HUES48 (cell line): ENCODE data around the gene CCDC158.

Experiments
- H3K27ac ChIP-seq: one replicate; pipeline ENCODE4 v1.7.0; 2013; ENCODE audit warnings: low read depth, low read length, inconsistent platforms
- H3K27me3 ChIP-seq: 2 replicates; pipeline ENCODE4 v1.6.1; 2013; ENCODE audit warnings: mild to moderate bottlenecking, low read length; ENCODE audit not compliant: control insufficient read depth, insufficient read depth
- H3K36me3 ChIP-seq: 2 replicates; pipeline ENCODE4 v1.6.1; 2013; ENCODE audit warnings: low read length; ENCODE audit not compliant: control insufficient read depth, insufficient read depth
- H3K4me1 ChIP-seq: 2 replicates; pipeline ENCODE4 v1.6.1; 2013; ENCODE audit warnings: mild to moderate bottlenecking, low read length; ENCODE audit not compliant: control insufficient read depth, insufficient read depth
- H3K4me3 ChIP-seq: 2 replicates; pipeline ENCODE4 v1.5.1; 2013; ENCODE audit warnings: mild to moderate bottlenecking, low read depth, low read length
- H3K9ac ChIP-seq: 2 replicates; pipeline ENCODE4 v1.6.1; 2013; ENCODE audit warnings: mild to moderate bottlenecking, low read depth, low read length, moderate library complexity
- H3K9me3 ChIP-seq: 2 replicates; pipeline ENCODE4 v1.6.1; 2013; ENCODE audit warnings: low read length; ENCODE audit not compliant: control insufficient read depth, insufficient read depth

The CCDC158 gene

DNA sequence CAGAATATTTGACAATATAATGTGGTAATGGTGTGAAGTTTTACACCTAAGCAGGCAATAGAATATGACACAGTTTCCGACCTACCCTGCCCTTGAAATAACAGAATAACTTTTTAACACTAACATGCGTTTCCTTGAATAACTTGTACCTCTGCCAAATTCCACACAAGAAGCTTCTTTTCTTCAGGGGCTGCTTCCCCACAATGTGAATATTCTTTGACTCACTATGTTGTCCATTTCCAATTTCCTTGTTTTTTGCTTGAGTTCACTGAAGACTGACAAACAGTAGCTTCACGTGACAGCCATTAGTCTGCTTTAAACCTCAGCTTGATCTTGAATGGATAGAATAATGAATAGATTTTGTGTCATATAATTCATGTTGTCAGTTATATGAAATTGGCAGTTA is 28.4 kb upstream of the CCDC158 start:
- H3K27me3 ChIP-seq = no peaks in the 10 kb centered on the region
- no peaks in the 10 kb centered on the region for H3K9me3 ChIP-seq
- no peak overlapping the region for H3K27ac ChIP-seq
- peaks cover 13% of the 10 kb centered on the region for H3K4me1 ChIP-seq
- H3K4me3 ChIP-seq = no peak overlapping the region
- H3K36me3 ChIP-seq = no peaks in the 10 kb centered on the region
- H3K9ac ChIP-seq = no peak overlapping the region

DNA sequence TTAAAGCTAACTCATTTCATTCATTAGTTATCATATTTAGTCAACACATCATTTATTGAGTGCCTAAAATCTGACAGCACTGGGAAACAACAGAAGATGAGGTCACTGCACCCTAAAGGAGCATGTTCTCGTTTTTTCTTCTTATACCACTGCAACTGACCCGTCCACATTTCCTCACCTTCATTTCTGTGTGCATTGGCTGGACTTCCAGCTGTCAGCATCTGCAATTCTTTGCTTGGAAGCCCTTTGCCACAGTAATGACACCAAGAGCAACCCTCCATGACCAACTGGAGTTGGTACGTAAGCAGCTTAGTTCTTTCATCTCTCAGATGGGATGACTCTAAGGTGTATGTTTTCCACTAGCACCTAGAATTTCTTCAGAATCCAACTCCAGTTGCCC is 27.3 kb upstream of the CCDC158 start:
- H3K9me3 ChIP-seq = no peaks in the 10 kb centered on the region
- no peak overlapping the region for H3K9ac ChIP-seq
- no peak overlapping the region for H3K4me3 ChIP-seq
- H3K36me3 ChIP-seq = no peaks in the 10 kb centered on the region
- peaks cover 18% of the 10 kb centered on the region for H3K4me1 ChIP-seq
- H3K27me3 ChIP-seq = no peaks in the 10 kb centered on the region
- no peak overlapping the region for H3K27ac ChIP-seq

DNA sequence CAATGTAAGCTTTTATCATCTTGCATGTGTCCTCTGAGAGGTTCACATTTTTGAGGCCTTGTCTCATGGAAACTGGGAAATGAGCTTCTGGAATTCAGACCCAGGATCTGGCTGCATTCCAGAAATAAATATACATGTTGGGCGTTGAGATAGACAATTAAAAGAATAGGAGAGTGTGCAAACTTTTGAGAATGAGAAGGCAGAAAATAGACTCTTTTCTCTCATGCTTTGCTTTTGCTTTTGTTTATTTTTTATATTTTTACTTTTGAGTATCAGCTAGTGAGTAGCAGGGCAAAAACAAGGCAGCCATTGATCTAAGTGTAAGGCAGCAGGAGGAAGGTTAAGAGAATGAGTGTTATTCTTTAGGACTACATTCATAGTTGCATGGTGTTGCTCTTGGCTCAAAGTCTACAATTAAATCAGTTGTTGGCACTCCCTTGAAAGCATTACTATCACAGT is 26.5 kb upstream of the CCDC158 start:
- Histone ChIP-seq H3K9me3 (no peaks in the 10 kb centered on the region), H3K9ac (no peak overlapping the region), H3K27ac (no peak overlapping the region), H3K4me3 (no peak overlapping the region), H3K36me3 (no peaks in the 10 kb centered on the region), H3K27me3 (no peaks in the 10 kb centered on the region), H3K4me1 (peaks cover 25% of the 10 kb centered on the region)

DNA sequence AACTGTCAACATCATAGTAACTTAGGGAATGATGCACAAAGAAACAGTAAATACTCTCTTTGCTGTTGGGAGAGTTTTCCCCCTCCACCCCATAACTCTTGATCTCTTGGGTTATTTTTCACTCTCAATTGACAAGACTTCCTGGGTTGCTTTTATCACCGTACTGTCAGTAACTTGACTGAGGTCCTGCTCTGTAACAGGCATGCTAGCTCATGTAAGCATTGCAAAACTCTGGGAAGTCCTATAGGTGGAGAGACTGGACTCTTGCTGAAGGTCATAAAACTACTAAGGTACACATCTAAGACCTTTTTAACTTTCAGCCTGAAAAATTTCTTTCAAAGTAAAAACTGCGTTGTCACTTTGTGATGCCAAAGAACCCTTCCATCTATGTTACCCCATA is 25.0 kb upstream of the CCDC158 start:
- Histone ChIP-seq H3K36me3 (no peaks in the 10 kb centered on the region), H3K9ac (no peak overlapping the region)

DNA sequence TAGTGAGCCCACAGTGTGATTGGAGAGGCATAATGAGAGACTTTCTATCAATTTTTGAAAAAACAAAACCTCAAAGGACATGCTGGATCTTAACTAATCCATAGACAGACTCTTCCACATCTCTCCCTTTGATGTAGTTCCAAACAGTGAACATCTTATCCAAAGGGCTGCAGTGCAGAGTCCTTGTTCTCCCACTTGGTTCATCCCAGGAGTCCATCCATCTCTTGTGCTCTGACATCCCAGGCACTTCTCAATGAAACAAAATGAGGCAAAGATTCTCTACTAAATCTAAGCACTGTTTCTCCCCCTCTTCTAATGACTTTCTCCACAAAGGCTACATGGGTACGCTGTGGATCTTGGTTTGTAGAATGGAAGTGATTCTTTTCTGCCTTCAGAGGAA is 22.4 kb upstream of the CCDC158 start:
- H3K36me3 ChIP-seq = no peaks in the 10 kb centered on the region
- peak overlapping the region; percentile 1 for H3K27ac ChIP-seq
- H3K4me1 ChIP-seq = peaks cover 14% of the 10 kb centered on the region
- no peak overlapping the region for H3K9ac ChIP-seq
- no peaks in the 10 kb centered on the region for H3K9me3 ChIP-seq
- H3K27me3 ChIP-seq = no peaks in the 10 kb centered on the region
- H3K4me3 ChIP-seq = no peak overlapping the region

More for the DNA sequence above, 25.0 kb upstream of the CCDC158 start:
- Histone ChIP-seq H3K27me3 (no peaks in the 10 kb centered on the region), H3K9me3 (no peaks in the 10 kb centered on the region), H3K4me1 (peaks cover 25% of the 10 kb centered on the region), H3K4me3 (no peak overlapping the region), H3K27ac (no peak overlapping the region)

DNA sequence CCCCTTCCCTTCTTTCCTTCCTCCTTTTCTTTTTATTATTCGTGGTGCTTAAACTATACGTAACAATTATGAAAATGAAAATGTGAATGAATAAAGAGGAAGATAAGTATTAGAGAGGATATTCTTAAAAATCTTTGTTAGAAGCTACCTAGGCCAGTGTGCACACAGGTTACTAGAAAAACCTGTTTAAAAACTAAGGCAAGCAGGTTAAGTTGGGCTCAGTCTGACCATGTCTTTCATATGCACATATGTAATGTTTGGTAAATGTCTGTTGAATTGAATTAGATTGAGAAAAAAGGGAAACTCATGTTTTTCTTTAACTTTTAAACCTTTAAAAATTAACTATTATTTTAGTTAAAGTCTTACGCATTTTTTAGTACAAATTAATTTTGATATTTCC is 21.9 kb upstream of the CCDC158 start:
- H3K9me3 ChIP-seq = no peaks in the 10 kb centered on the region
- H3K4me3 ChIP-seq = no peak overlapping the region
- H3K27me3 ChIP-seq = no peaks in the 10 kb centered on the region
- H3K27ac ChIP-seq = peak overlapping the region; percentile 1
- H3K36me3 ChIP-seq = no peaks in the 10 kb centered on the region
- peaks cover 14% of the 10 kb centered on the region for H3K4me1 ChIP-seq
- no peak overlapping the region for H3K9ac ChIP-seq

DNA sequence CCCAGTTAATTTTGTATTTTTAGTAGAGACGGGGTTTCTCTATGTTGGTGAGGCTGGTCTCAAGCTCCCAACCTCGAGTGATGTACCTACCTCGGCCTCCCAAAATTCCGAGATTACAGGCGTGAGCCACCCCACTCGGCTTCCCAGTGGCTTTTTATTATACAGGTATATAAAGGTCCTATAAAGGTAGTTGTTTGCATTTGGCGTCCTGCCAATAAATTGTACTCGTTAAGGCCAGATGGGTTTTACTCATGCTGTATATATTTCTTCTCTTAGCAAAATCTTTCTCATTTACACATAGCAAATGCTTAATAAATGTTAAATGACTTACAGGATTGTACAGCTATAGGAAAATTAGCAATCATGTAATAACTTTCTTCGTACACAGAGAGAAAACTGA is 20.9 kb upstream of the CCDC158 start:
- Histone ChIP-seq H3K36me3 (no peaks in the 10 kb centered on the region), H3K4me1 (peaks cover 12% of the 10 kb centered on the region), H3K4me3 (no peak overlapping the region), H3K27me3 (no peaks in the 10 kb centered on the region), H3K9ac (no peak overlapping the region), H3K27ac (no peak overlapping the region), H3K9me3 (no peaks in the 10 kb centered on the region)

DNA sequence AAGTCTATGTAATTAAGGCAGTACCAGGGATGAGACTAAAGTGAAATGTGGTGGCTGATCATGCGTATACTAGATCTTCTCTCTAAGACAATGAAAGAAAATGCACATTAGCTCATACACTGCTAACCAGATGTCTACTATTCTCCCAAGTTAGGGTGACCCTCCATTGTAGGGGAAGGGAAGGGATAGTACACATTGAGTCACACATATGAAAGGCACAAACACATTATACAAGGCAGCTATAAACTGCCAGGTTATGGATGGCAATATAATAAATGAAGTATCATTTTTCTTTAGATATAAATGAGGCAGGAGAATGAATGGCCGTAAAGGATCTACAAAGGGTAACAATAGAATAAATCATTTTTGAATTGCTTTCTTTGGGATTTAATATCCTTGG is 18.6 kb upstream of the CCDC158 start:
- H3K9me3 ChIP-seq = no peaks in the 10 kb centered on the region
- H3K4me1 ChIP-seq = peaks cover 29% of the 10 kb centered on the region
- no peaks in the 10 kb centered on the region for H3K27me3 ChIP-seq
- H3K36me3 ChIP-seq = no peaks in the 10 kb centered on the region
- no peak overlapping the region for H3K27ac ChIP-seq
- no peak overlapping the region for H3K4me3 ChIP-seq
- no peak overlapping the region for H3K9ac ChIP-seq

DNA sequence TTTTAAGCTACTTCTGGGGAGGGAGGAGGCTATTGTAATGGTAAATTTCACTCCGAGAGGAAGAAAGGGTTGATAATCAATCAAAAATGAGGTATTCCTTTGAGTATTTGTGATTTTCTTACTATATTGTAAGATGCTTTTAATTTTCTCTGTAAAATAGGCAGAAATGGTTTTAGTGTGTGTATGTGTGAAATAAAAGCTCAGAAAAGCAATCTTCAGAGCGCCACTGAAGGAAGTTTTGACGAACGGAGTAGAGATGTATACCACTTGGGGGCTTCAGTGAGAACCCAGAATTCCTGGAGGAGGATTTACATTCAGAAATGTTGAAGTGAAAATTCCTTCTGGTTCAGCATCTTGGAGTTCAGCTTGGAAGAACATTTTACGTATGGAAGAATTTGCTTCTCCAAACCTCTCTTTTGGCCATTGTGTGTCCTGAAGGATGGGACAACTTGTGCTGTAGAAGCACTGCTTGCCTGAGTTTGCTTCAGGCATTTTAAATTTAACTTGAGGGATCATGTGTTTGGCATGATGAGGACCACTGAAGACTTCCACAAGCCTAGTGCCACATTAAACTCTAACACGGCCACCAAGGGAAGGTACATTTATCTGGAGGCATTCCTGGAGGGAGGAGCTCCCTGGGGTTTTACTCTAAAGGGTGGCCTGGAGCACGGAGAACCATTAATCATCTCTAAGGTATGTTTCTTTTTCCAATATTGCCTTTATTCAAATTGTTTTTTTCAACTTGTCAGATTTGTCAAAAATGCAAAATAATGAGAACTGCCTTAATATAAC is 14.8 kb upstream of the CCDC158 start:
- Histone ChIP-seq H3K36me3 (no peaks in the 10 kb centered on the region), H3K27me3 (no peaks in the 10 kb centered on the region), H3K27ac (peak overlapping the region; percentile 96), H3K4me1 (peaks cover 36% of the 10 kb centered on the region), H3K9ac (peak overlapping the region; percentile 81), H3K4me3 (peak overlapping the region; percentile 67), H3K9me3 (no peaks in the 10 kb centered on the region)

DNA sequence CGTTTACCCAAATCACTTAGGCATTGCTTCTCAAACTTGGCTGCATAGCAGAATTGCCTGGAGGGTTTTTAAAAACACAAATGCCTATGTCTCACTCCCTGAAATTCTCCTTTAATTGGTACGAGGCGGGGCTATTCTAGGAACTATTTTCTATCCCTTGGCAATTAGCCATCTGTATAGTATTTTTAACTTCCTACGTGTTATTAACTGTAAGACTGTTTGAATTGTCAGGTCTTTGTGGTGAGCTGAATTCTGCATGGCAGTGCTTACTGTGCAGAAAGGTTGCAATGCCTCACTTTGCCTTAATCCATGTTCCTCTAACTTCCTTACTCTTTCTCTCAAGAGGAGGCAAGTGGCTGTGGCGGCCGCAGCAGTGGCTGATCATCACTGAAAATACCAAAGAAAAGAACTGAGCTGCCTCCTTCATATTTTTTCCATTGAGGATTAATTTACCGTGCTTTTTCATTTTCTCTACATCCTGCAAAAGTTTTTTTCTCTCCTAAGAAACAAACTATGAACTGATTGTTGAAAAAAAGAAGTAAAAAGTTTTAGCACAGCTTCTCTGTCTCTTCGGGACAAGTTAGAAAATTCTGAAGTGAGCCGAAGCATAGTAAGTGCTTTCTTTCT is 14.1 kb upstream of the CCDC158 start, which contains the start of gene SHROOM3:
TSS of gene SHROOM3 (plus strand) at position 329 of the 627 bp plus-strand sequence. CDS start 824 bp downstream, outside the sequence.
- no peaks in the 10 kb centered on the region for H3K36me3 ChIP-seq
- no peaks in the 10 kb centered on the region for H3K9me3 ChIP-seq
- peak within 1 kb of the TSS; percentile 96 for H3K27ac ChIP-seq
- H3K9ac ChIP-seq = peak within 1 kb of the TSS; percentile 81
- H3K4me3 ChIP-seq = peak within 1 kb of the TSS; percentile 67
- H3K27me3 ChIP-seq = no peaks in the 10 kb centered on the region
- H3K4me1 ChIP-seq = peaks cover 36% of the 10 kb centered on the region
